ENCODE measurements around the gene PUS10.
"Not testable (repeated sequence)": the region's sequence is repeated elsewhere in the genome, so short reads cannot be mapped to it uniquely, and the experiment has no call there.

DNA sequence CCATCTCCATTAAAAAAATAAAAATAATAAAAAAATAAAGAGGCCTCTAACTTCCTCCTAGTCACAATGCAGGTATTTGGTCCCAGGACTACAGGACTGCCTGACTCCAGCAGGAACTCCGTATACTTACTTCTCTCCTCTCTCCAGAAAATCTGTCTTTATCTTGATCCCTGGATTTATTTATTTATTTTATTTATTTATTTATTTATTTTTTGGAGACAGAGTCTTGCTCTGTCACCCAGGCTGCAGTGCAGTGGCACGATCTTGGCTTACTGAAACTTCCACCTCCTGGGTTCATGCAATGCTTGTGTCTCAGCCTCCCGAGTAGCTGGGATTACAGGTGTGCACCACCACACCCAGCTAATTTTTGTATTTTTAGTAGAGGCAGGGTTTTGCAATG is 36.0 kb downstream of the PUS10 start:
- TF ChIP-seq, protein P1, sequence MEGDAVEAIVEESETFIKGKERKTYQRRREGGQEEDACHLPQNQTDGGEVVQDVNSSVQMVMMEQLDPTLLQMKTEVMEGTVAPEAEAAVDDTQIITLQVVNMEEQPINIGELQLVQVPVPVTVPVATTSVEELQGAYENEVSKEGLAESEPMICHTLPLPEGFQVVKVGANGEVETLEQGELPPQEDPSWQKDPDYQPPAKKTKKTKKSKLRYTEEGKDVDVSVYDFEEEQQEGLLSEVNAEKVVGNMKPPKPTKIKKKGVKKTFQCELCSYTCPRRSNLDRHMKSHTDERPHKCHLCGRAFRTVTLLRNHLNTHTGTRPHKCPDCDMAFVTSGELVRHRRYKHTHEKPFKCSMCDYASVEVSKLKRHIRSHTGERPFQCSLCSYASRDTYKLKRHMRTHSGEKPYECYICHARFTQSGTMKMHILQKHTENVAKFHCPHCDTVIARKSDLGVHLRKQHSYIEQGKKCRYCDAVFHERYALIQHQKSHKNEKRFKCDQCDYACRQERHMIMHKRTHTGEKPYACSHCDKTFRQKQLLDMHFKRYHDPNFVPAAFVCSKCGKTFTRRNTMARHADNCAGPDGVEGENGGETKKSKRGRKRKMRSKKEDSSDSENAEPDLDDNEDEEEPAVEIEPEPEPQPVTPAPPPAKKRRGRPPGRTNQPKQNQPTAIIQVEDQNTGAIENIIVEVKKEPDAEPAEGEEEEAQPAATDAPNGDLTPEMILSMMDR (conservative IDR thresholded peaks at IDR 0.05; ENCODE audit: low read length) = not testable (repeated sequence)
- not testable (repeated sequence) for TF ChIP-seq EZH2phosphoT487 (IDR thresholded peaks at IDR 0.05; ENCODE audit: borderline replicate concordance, low read depth, low read length)
